Neural cell (in vitro differentiated cells): ENCODE data around the gene ZXDC. TPM values are rescaled to one million over a fixed set of nuclear protein-coding genes. Genes with fewer than 3 reads are reported as not detected.

Experiments
- H2AFZ ChIP-seq: fragments of 200-600, 300-800 bp; sonication (generic), shearing (Covaris generic); 2 replicates; pipeline ENCODE4 v1.6.0; 2014; ENCODE audit warnings: low read depth, mild to moderate bottlenecking, antibody characterized with exemption, low read length, moderate library complexity
- H3F3A ChIP-seq: fragments of 200-600 bp; shearing (Covaris generic); 2 replicates; pipeline ENCODE4 v1.6.1; 2016; ENCODE audit warnings: mild to moderate bottlenecking, moderate library complexity, mixed read lengths, antibody characterized with exemption, low read length; ENCODE audit not compliant: insufficient read depth, poor library complexity, severe bottlenecking
- H3K27ac ChIP-seq: fragments of 200-600, 300-800 bp; sonication (generic), shearing (Covaris generic); 2 replicates; pipeline ENCODE4 v1.5.1; 2014; ENCODE audit warnings: mild to moderate bottlenecking, low read length, moderate library complexity
- H3K27me3 ChIP-seq: fragments of 300-800, 200-600 bp; sonication (generic), shearing (Covaris generic); 2 replicates; pipeline ENCODE4 v1.6.0; 2014; ENCODE audit warnings: mild to moderate bottlenecking, low read depth, low read length, moderate library complexity; ENCODE audit not compliant: insufficient read depth
- H3K36me3 ChIP-seq: fragments of 300-800, 200-600 bp; sonication (generic), shearing (Covaris generic); 2 replicates; pipeline ENCODE4 v1.5.1; 2014; ENCODE audit warnings: mild to moderate bottlenecking, antibody characterized with exemption, low read length, moderate library complexity; ENCODE audit not compliant: insufficient read depth
- H3K4me2 ChIP-seq: fragments of 300-800, 200-600 bp; sonication (generic), shearing (Covaris generic); 2 replicates; pipeline ENCODE4 v1.6.0; 2014; ENCODE audit warnings: mild to moderate bottlenecking, low read length
- H3K4me3 ChIP-seq: fragments of 300-800, 200-600 bp; sonication (generic), shearing (Covaris generic); 2 replicates; pipeline ENCODE4 v1.5.1; 2014; ENCODE audit warnings: mild to moderate bottlenecking, low read length, moderate library complexity
- H3K79me2 ChIP-seq: fragments of 200-600 bp; shearing (Covaris generic); replicated peaks from 2 replicates; pipeline ENCODE4 v1.6.0; 2014; ENCODE audit warnings: mild to moderate bottlenecking, low read length, moderate library complexity; ENCODE audit not compliant: insufficient read depth
- H3K9ac ChIP-seq: fragments of 300-800, 200-600 bp; sonication (generic), shearing (Covaris generic); 2 replicates; pipeline ENCODE4 v1.6.1; 2016; ENCODE audit warnings: mild to moderate bottlenecking, low read length, mixed read lengths
- H3K9me2 ChIP-seq: fragments of 200-600 bp; shearing (Covaris generic); 2 replicates; pipeline ENCODE4 v1.6.1; 2016; ENCODE audit warnings: mild to moderate bottlenecking, low read length, mixed read lengths; ENCODE audit not compliant: insufficient read depth
- H3K9me3 ChIP-seq: fragments of 200-600, 300-800 bp; sonication (generic), shearing (Covaris generic); 2 replicates; pipeline ENCODE4 v1.6.1; 2016; ENCODE audit warnings: mild to moderate bottlenecking, mixed run types, low read length, moderate library complexity, mixed read lengths
- H4K20me1 ChIP-seq: fragments of 200-600 bp; shearing (Covaris generic); 2 replicates; pipeline ENCODE4 v1.6.1; 2016; ENCODE audit warnings: mild to moderate bottlenecking, mixed run types; ENCODE audit not compliant: insufficient read depth
- CTCF ChIP-seq: fragments of 450-650 bp; IDR thresholded peaks from 2 replicates; pipeline ENCODE4 v1.5.1; 2014; ENCODE audit warnings: antibody characterized with exemption, mild to moderate bottlenecking, moderate library complexity; ENCODE audit not compliant: poor library complexity, severe bottlenecking
- EP300 ChIP-seq: fragments of 450-650 bp; conservative IDR thresholded peaks from 2 replicates; pipeline ENCODE4 v1.6.1; 2014; ENCODE audit warnings: antibody characterized with exemption, mild to moderate bottlenecking, moderate library complexity; ENCODE audit not compliant: poor library complexity, severe bottlenecking
- EZH2 ChIP-seq: fragments of 200-600, 300-800 bp; shearing (Covaris generic), sonication (generic); IDR thresholded peaks from 2 replicates; pipeline ENCODE4 v1.6.1; 2014; ENCODE audit warnings: antibody characterized with exemption, low read length, borderline replicate concordance, mild to moderate bottlenecking; ENCODE audit not compliant: insufficient read depth, poor library complexity, severe bottlenecking
- MXI1 ChIP-seq: fragments of 450-650 bp; conservative IDR thresholded peaks from 2 replicates; pipeline ENCODE4 v1.6.1; 2014; ENCODE audit warnings: antibody characterized with exemption, mild to moderate bottlenecking; ENCODE audit not compliant: poor library complexity, severe bottlenecking
- POLR2AphosphoS5 ChIP-seq: IDR thresholded peaks from 2 replicates; pipeline ENCODE4 v1.6.1; 2012
- RAD21 ChIP-seq: fragments of 450-650 bp; conservative IDR thresholded peaks from 2 replicates; pipeline ENCODE4 v1.6.1; 2014; ENCODE audit warnings: antibody characterized with exemption, mild to moderate bottlenecking, moderate library complexity
- SMC3 ChIP-seq: fragments of 450-650 bp; conservative IDR thresholded peaks from 2 replicates; pipeline ENCODE4 v1.6.1; 2014; ENCODE audit warnings: antibody characterized with exemption, mild to moderate bottlenecking, moderate library complexity; ENCODE audit not compliant: poor library complexity
- TAF1 ChIP-seq: IDR thresholded peaks from 2 replicates; pipeline ENCODE4 v1.6.1; 2012; ENCODE audit warnings: low read depth
- polyA plus RNA-seq: library from polyadenylated mRNA; depleted of rRNA; stranded (reverse); fragments of >200 nt; gene quantifications from 2 replicates; pipeline ENCODE4 v1.2.3, GENCODE V29; 2014
- TF ChIP-seq, protein P1 (sequence below): IDR thresholded peaks from 2 replicates; pipeline ENCODE4 v1.6.1; 2012; ENCODE audit warnings: borderline replicate concordance

ZXDC gene
- polyA plus RNA-seq, 1 donor from 2014 or later: 22.2 TPM

- Histone ChIP-seq H3K27ac (no peak overlapping the region), H3K9me2 (no peaks in the 10 kb centered on the region), H3K36me3 (peaks cover 13% of the 10 kb centered on the region), H3K9me3 (no peaks in the 10 kb centered on the region), H2AFZ (no peak overlapping the region), H3K79me2 (peaks cover 3% of the 10 kb centered on the region), H3K4me2 (no peak overlapping the region), H3F3A (no peaks in the 10 kb centered on the region), H3K9ac (no peak overlapping the region), H4K20me1 (no peaks in the 10 kb centered on the region), H3K27me3 (no peaks in the 10 kb centered on the region), H3K4me3 (no peak overlapping the region)
- TF ChIP-seq CTCF: no peak
- TF ChIP-seq, protein P1, sequence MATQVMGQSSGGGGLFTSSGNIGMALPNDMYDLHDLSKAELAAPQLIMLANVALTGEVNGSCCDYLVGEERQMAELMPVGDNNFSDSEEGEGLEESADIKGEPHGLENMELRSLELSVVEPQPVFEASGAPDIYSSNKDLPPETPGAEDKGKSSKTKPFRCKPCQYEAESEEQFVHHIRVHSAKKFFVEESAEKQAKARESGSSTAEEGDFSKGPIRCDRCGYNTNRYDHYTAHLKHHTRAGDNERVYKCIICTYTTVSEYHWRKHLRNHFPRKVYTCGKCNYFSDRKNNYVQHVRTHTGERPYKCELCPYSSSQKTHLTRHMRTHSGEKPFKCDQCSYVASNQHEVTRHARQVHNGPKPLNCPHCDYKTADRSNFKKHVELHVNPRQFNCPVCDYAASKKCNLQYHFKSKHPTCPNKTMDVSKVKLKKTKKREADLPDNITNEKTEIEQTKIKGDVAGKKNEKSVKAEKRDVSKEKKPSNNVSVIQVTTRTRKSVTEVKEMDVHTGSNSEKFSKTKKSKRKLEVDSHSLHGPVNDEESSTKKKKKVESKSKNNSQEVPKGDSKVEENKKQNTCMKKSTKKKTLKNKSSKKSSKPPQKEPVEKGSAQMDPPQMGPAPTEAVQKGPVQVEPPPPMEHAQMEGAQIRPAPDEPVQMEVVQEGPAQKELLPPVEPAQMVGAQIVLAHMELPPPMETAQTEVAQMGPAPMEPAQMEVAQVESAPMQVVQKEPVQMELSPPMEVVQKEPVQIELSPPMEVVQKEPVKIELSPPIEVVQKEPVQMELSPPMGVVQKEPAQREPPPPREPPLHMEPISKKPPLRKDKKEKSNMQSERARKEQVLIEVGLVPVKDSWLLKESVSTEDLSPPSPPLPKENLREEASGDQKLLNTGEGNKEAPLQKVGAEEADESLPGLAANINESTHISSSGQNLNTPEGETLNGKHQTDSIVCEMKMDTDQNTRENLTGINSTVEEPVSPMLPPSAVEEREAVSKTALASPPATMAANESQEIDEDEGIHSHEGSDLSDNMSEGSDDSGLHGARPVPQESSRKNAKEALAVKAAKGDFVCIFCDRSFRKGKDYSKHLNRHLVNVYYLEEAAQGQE: no peak
- no peak for TF ChIP-seq POLR2AphosphoS5
- TF ChIP-seq MXI1: no peak
- no peak for TF ChIP-seq EP300
- no peak for TF ChIP-seq SMC3
- TF ChIP-seq RAD21: no peak
- TF ChIP-seq TAF1: no peak
- TF ChIP-seq EZH2: no peak
These were observed 21.1 kb downstream of the ZXDC start for GRCh38 chr3:126454437-126455198.

GRCh38 chr3:126454025-126454424 is 21.7 kb downstream of the ZXDC start:
- no peak overlapping the region for H2AFZ ChIP-seq
- H3K4me3 ChIP-seq: no peak overlapping the region
- H3K9me2 ChIP-seq: no peaks in the 10 kb centered on the region
- H3K27me3 ChIP-seq: no peaks in the 10 kb centered on the region
- H3K9ac ChIP-seq: no peak overlapping the region
- peaks cover 3% of the 10 kb centered on the region for H3K79me2 ChIP-seq
- no peaks in the 10 kb centered on the region for H4K20me1 ChIP-seq
- H3K9me3 ChIP-seq: no peaks in the 10 kb centered on the region
- H3K4me2 ChIP-seq: no peak overlapping the region
- no peak overlapping the region for H3K27ac ChIP-seq
- H3F3A ChIP-seq: no peaks in the 10 kb centered on the region
- peaks cover 13% of the 10 kb centered on the region for H3K36me3 ChIP-seq
- TF ChIP-seq EP300: no peak
- no peak for TF ChIP-seq EZH2
- no peak for TF ChIP-seq CTCF
- TF ChIP-seq SMC3: no peak
- no peak for TF ChIP-seq RAD21
- no peak for TF ChIP-seq POLR2AphosphoS5
- TF ChIP-seq MXI1: no peak
- no peak for TF ChIP-seq TAF1
- TF ChIP-seq, protein P1: no peak
